HepG2 (cell line): ENCODE measurements around the gene DYNC2H1. TPM values are rescaled to one million over a fixed set of nuclear protein-coding genes. Genes with fewer than 3 reads are reported as not detected.
"Not testable (repeated sequence)": the region's sequence is repeated elsewhere in the genome, so short reads cannot be mapped to it uniquely, and the experiment has no call there.

Source experiments
- ATAC-seq: fragments of 200-7000 bp; cut with Tn5 transposase; 3 replicates; pipeline ENCODE4 v1.9.1; 2020; ENCODE audit warnings: mild to moderate bottlenecking, moderate library complexity
- BruUV-seq: library from RNA; stranded (reverse); fragments of 400-500 nt; replicated peaks from 2 replicates; lab custom pipeline; 2021; lab: Mats Ljungman, UMichigan
- CTCF ChIA-PET: fragments of 300-600 bp; formaldehyde crosslinking; extraction: SDS; loops from one replicate; lab custom pipeline; 2021; ENCODE audit warnings: low total read pairs, inconsistent platforms, low intra/inter-chr PET ratio; lab: Yijun Ruan, JAX
- POLR2A ChIA-PET: fragments of 350-600 bp; sonication (Branson Sonifier 250); formaldehyde crosslinking; loops from one replicate; lab custom pipeline; 2020; ENCODE audit warnings: antibody characterized with exemption, inconsistent platforms; lab: Yijun Ruan, JAX
- DNase-seq: peaks from one replicate; pipeline ENCODE4 v3.0.0-alpha.2; 2015; ENCODE audit warnings: low spot score
- FAIRE-seq: peaks from 3 replicates; lab custom pipeline; 2011; peaks lifted over from hg19 to GRCh38; lab: Jason Lieb, UNC
- H2AFZ ChIP-seq: one replicate; pipeline ENCODE4 v1.6.1; 2011; ENCODE audit warnings: low read length, inconsistent platforms
- H3K27ac ChIP-seq: fragments of 300-600 bp; 3 replicates; pipeline ENCODE4 v1.8.0; 2011; ENCODE audit warnings: mixed run types, mild to moderate bottlenecking, mixed read lengths, low read length, inconsistent platforms; ENCODE audit not compliant: insufficient read depth; ENCODE audit errors: extremely low read length
- H3K27me3 ChIP-seq, 2 experiments: fragments of 200-600 bp in 1 of 2; 2 replicates in 1 of 2; 3 replicates in 1 of 2; pipeline versions ENCODE4 v1.6.0 to v1.8.0; 2011; ENCODE audit warnings: low read length in 2 of 2, mild to moderate bottlenecking in 2 of 2, moderate library complexity in 2 of 2, inconsistent platforms in 1 of 2; ENCODE audit not compliant: insufficient read depth in 2 of 2, control insufficient read depth in 1 of 2
- H3K36me3 ChIP-seq, 2 experiments: fragments of 200-600 bp in 1 of 2; replicated peaks in 1 of 2; 2 replicates in 1 of 2; 3 replicates in 1 of 2; pipeline versions ENCODE4 v1.5.1 to v1.8.0; 2011; ENCODE audit warnings: low read length in 2 of 2, inconsistent platforms in 1 of 2; ENCODE audit not compliant: insufficient read depth in 2 of 2, control insufficient read depth in 1 of 2
- H3K4me1 ChIP-seq: 2 replicates; pipeline ENCODE4 v1.5.1; 2012; ENCODE audit warnings: low read length, inconsistent platforms; ENCODE audit not compliant: insufficient read depth
- H3K4me2 ChIP-seq: 2 replicates; pipeline ENCODE4 v1.6.0; 2011; ENCODE audit warnings: low read depth, low read length, inconsistent platforms
- H3K4me3 ChIP-seq, 3 experiments: fragments of 200-600 bp in 1 of 3; sonication (generic), shearing (Covaris generic) in 1 of 3; replicated peaks in 1 of 3; 2 replicates each; pipeline ENCODE4 v1.5.1; 2011 to 2016; ENCODE audit warnings: low read length in 3 of 3, inconsistent platforms in 2 of 3, low read depth in 2 of 3, mild to moderate bottlenecking in 2 of 3, control low read depth in 1 of 3, mixed read lengths in 1 of 3; ENCODE audit not compliant: insufficient read depth in 1 of 3
- H3K79me2 ChIP-seq: one replicate; pipeline ENCODE4 v1.6.1; 2011; ENCODE audit warnings: low read length, inconsistent platforms; ENCODE audit not compliant: insufficient read depth
- H3K9ac ChIP-seq: 2 replicates; pipeline ENCODE4 v1.6.0; 2011; ENCODE audit warnings: mild to moderate bottlenecking, low read depth, low read length, inconsistent platforms; ENCODE audit not compliant: insufficient read depth
- H3K9me3 ChIP-seq: 2 replicates; pipeline ENCODE4 v1.5.1; 2012; ENCODE audit warnings: mild to moderate bottlenecking, low read length
- H4K20me1 ChIP-seq: 2 replicates; pipeline ENCODE4 v1.6.0; 2011; ENCODE audit warnings: inconsistent platforms, mild to moderate bottlenecking, low read length, moderate library complexity; ENCODE audit not compliant: insufficient read depth
- WGBS: methylation state at CpG from one replicate; pipeline ENCODE4 v1.1.6; 2017; ENCODE audit warnings: low lambda C conversion rate; 5-methylcytosine and 5-hydroxymethylcytosine counted together
- in situ Hi-C: cut with HindIII; loops from 2 replicates; pipeline ENCODE4 v1.10.0; 2017; ENCODE audit warnings: low pct_unique_long_range_greater_than_20kb; ENCODE audit not compliant: extremely low pct_ligation_motif_present
- intact Hi-C: fragments of 100-400 bp; cut with micrococcal nuclease; formaldehyde crosslinking; loops from one replicate; pipeline ENCODE4 v1.10.0; 2022; ENCODE audit not compliant: unreplicated experiment
- polyA plus RNA-seq, 8 experiments: library from polyadenylated mRNA; depleted of rRNA in 3 of 8; stranded (reverse) in 7 of 8; unstranded in 1 of 8; fragments of >200 nt; fragmentation: Illumina TruSeq in 4 of 8; extraction: Trizol in 4 of 8; gene quantifications; 2 replicates each; pipeline versions ENCODE4 v1.2.1 to v1.2.3, GENCODE V29; 2011 to 2016; ENCODE audit warnings: low read depth in 4 of 8, missing spikeins in 1 of 8, mixed read lengths in 1 of 8; ENCODE audit not compliant: insufficient read depth in 1 of 8
- total RNA-seq, 5 experiments: library from RNA; depleted of rRNA; stranded (reverse); fragments of >200 nt; fragmentation: Illumina TruSeq; extraction: Trizol; gene quantifications; 2 replicates each; pipeline ENCODE4 v1.2.3, GENCODE V29; 2016; ENCODE audit warnings: low read depth in 1 of 5
- TF ChIP-seq, protein P1 (sequence below): sonication (generic); formaldehyde crosslinking; IDR thresholded peaks from 2 replicates; pipeline ENCODE4 v1.9.0; 2021; ENCODE audit warnings: mild to moderate bottlenecking, missing genetic modification reagents

Gene DYNC2H1
- total and polyA plus RNA-seq, 2 of the 13 experiments (the other 11 are each of a cell fraction or from before 2014, with no cell fraction given) = 0.49 to 0.66 TPM

DNA sequence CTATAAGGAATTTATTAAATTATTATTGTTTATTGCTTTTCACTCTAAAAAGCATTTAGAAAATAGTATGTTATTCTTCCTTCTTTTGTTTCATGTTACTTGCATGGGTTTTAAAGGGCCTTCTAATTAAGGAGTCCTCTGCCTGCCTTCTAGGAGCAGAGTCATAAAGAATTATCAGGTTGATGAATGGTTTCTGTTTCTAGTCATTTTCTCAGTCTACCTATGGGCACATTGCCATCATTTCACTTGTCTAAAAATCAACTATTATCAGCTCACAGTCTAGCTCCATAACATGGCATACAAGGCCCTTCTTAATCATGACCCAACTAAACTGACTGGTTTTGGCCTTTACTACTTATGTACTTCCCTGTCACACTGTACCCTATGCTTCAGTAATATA, 16.2 kb downstream of the DYNC2H1 start:
- FAIRE-seq (no peak), ATAC-seq (no peak), DNase-seq (no peak)
- Histone ChIP-seq H2AFZ (no peak overlapping the region), H3K9ac (no peak overlapping the region), H3K36me3 (no peaks in the 10 kb centered on the region), H3K4me1 (no peaks in the 10 kb centered on the region), H3K9me3 (no peaks in the 10 kb centered on the region), H3K4me3 (no peak overlapping the region), H3K27me3 (no peaks in the 10 kb centered on the region), H4K20me1 (no peaks in the 10 kb centered on the region), H3K27ac (no peak overlapping the region), H3K4me2 (no peak overlapping the region), H3K79me2 (no peaks in the 10 kb centered on the region)
- ChIA-PET POLR2A (no interaction called here), CTCF (no interaction called here)
- intact Hi-C loops (no loop called here), in situ Hi-C loops (no loop called here)
- BruUV-seq = no TSS peak
- TF ChIP-seq, protein P1, sequence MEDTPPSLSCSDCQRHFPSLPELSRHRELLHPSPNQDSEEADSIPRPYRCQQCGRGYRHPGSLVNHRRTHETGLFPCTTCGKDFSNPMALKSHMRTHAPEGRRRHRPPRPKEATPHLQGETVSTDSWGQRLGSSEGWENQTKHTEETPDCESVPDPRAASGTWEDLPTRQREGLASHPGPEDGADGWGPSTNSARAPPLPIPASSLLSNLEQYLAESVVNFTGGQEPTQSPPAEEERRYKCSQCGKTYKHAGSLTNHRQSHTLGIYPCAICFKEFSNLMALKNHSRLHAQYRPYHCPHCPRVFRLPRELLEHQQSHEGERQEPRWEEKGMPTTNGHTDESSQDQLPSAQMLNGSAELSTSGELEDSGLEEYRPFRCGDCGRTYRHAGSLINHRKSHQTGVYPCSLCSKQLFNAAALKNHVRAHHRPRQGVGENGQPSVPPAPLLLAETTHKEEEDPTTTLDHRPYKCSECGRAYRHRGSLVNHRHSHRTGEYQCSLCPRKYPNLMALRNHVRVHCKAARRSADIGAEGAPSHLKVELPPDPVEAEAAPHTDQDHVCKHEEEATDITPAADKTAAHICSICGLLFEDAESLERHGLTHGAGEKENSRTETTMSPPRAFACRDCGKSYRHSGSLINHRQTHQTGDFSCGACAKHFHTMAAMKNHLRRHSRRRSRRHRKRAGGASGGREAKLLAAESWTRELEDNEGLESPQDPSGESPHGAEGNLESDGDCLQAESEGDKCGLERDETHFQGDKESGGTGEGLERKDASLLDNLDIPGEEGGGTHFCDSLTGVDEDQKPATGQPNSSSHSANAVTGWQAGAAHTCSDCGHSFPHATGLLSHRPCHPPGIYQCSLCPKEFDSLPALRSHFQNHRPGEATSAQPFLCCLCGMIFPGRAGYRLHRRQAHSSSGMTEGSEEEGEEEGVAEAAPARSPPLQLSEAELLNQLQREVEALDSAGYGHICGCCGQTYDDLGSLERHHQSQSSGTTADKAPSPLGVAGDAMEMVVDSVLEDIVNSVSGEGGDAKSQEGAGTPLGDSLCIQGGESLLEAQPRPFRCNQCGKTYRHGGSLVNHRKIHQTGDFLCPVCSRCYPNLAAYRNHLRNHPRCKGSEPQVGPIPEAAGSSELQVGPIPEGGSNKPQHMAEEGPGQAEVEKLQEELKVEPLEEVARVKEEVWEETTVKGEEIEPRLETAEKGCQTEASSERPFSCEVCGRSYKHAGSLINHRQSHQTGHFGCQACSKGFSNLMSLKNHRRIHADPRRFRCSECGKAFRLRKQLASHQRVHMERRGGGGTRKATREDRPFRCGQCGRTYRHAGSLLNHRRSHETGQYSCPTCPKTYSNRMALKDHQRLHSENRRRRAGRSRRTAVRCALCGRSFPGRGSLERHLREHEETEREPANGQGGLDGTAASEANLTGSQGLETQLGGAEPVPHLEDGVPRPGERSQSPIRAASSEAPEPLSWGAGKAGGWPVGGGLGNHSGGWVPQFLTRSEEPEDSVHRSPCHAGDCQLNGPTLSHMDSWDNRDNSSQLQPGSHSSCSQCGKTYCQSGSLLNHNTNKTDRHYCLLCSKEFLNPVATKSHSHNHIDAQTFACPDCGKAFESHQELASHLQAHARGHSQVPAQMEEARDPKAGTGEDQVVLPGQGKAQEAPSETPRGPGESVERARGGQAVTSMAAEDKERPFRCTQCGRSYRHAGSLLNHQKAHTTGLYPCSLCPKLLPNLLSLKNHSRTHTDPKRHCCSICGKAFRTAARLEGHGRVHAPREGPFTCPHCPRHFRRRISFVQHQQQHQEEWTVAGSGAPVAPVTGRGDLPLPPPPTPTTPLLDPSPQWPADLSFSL (CRISPR knock-in tag) = no peak

- BruUV-seq, DNase-seq, H3K27me3 ChIP-seq, H3K27ac ChIP-seq, H3K9me3 ChIP-seq, H3K36me3 ChIP-seq, in situ Hi-C loops, POLR2A ChIA-PET, H4K20me1 ChIP-seq, CTCF ChIA-PET, H3K9ac ChIP-seq, H3K79me2 ChIP-seq, H3K4me3 ChIP-seq, H3K4me1 ChIP-seq, FAIRE-seq, intact Hi-C loops, ATAC-seq, H3K4me2 ChIP-seq, H2AFZ ChIP-seq: not testable (repeated sequence)
- 86% methylated on average over 13 of the region's 13 CpGs for WGBS
These were observed 32.8 kb downstream of the DYNC2H1 start for GRCh38 chr11:103141986-103142385.
